Mesenchymal stem cell (in vitro differentiated cells and primary cell): Measurements from ENCODE around the gene CIDEC.
"Not testable (repeated sequence)": the region's sequence is repeated elsewhere in the genome, so short reads cannot be mapped to it uniquely, and the experiment has no call there.

Experiments used
- DNase-seq: peaks from one replicate; pipeline ENCODE4 v3.0.0-alpha.2; 2013
- H2AFZ ChIP-seq: one replicate; pipeline ENCODE4 v1.6.1; 2013; ENCODE audit warnings: low read depth, mild to moderate bottlenecking, control low read depth, inconsistent platforms, low read length, moderate library complexity
- H2AK5ac ChIP-seq: 2 replicates; pipeline ENCODE4 v1.6.1; 2013; ENCODE audit warnings: low read length, moderate library complexity, mild to moderate bottlenecking, inconsistent platforms; ENCODE audit not compliant: severe bottlenecking
- H2BK120ac ChIP-seq: one replicate; pipeline ENCODE4 v1.6.1; 2013; ENCODE audit warnings: low read depth, mild to moderate bottlenecking, inconsistent platforms, low read length, moderate library complexity
- H2BK12ac ChIP-seq, 2 experiments: one replicate each; pipeline ENCODE4 v1.6.1; 2013; ENCODE audit warnings: inconsistent platforms in 2 of 2, low read length in 2 of 2, mild to moderate bottlenecking in 2 of 2, moderate library complexity in 2 of 2, control low read depth in 1 of 2
- H2BK15ac ChIP-seq: one replicate; pipeline ENCODE4 v1.6.1; 2013; ENCODE audit warnings: mild to moderate bottlenecking, low read depth, inconsistent platforms; ENCODE audit not compliant: poor library complexity, severe bottlenecking
- H2BK5ac ChIP-seq: 2 replicates; pipeline ENCODE4 v1.6.1; 2013; ENCODE audit warnings: low read depth, mild to moderate bottlenecking, low read length, control low read depth, inconsistent platforms; ENCODE audit not compliant: poor library complexity, severe bottlenecking
- H3K14ac ChIP-seq, 2 experiments: one replicate each; pipeline ENCODE4 v1.6.1; 2013; ENCODE audit warnings: inconsistent platforms in 2 of 2, low read length in 2 of 2, control low read depth in 1 of 2, mild to moderate bottlenecking in 1 of 2, moderate library complexity in 1 of 2
- H3K18ac ChIP-seq, 2 experiments: one replicate each; pipeline ENCODE4 v1.6.1; 2013; ENCODE audit warnings: inconsistent platforms in 2 of 2, low read length in 2 of 2, control low read depth in 1 of 2, low read depth in 1 of 2, mild to moderate bottlenecking in 1 of 2
- H3K23ac ChIP-seq, 2 experiments: one replicate each; pipeline ENCODE4 v1.6.1; 2013; ENCODE audit warnings: inconsistent platforms in 2 of 2, low read length in 2 of 2, mild to moderate bottlenecking in 2 of 2, moderate library complexity in 2 of 2, control low read depth in 1 of 2
- H3K27ac ChIP-seq: 2 replicates; pipeline ENCODE4 v1.5.1; 2013; ENCODE audit warnings: mild to moderate bottlenecking, moderate library complexity, low read length, control low read depth, inconsistent platforms; ENCODE audit not compliant: poor library complexity, severe bottlenecking
- H3K27me3 ChIP-seq, 2 experiments: 2 replicates each; pipeline versions ENCODE4 v1.6.1 to v1.7.0; 2013; ENCODE audit warnings: low read length in 2 of 2, mild to moderate bottlenecking in 2 of 2, moderate library complexity in 2 of 2, control low read depth in 1 of 2, inconsistent platforms in 1 of 2; ENCODE audit not compliant: control insufficient read depth in 1 of 2, insufficient read depth in 1 of 2
- H3K36me3 ChIP-seq, 2 experiments: 2 replicates each; pipeline versions ENCODE4 v1.6.1 to v1.7.0; 2013; ENCODE audit warnings: low read length in 2 of 2, control low read depth in 1 of 2, inconsistent platforms in 1 of 2, low read depth in 1 of 2, mild to moderate bottlenecking in 1 of 2; ENCODE audit not compliant: insufficient read depth in 2 of 2, control insufficient read depth in 1 of 2
- H3K4ac ChIP-seq, 2 experiments: one replicate each; pipeline ENCODE4 v1.6.1; 2013; ENCODE audit warnings: inconsistent platforms in 2 of 2, low read length in 2 of 2, mild to moderate bottlenecking in 2 of 2, moderate library complexity in 2 of 2, control low read depth in 1 of 2, low read depth in 1 of 2
- H3K4me1 ChIP-seq: 2 replicates; pipeline ENCODE4 v1.6.1; 2013; ENCODE audit warnings: low read depth, low read length, control low read depth; ENCODE audit not compliant: control insufficient read depth, insufficient read depth
- H3K4me2 ChIP-seq: 2 replicates; pipeline ENCODE4 v1.6.1; 2013; ENCODE audit warnings: low read length, mild to moderate bottlenecking, inconsistent platforms; ENCODE audit not compliant: poor library complexity, severe bottlenecking
- H3K4me3 ChIP-seq, 2 experiments: 2 replicates each; pipeline versions ENCODE4 v1.5.1 to v1.7.0; 2013; ENCODE audit warnings: low read length in 2 of 2, mild to moderate bottlenecking in 2 of 2, control low read depth in 1 of 2, low read depth in 1 of 2; ENCODE audit not compliant: insufficient read depth in 1 of 2
- H3K79me1 ChIP-seq: replicated peaks from 2 replicates; pipeline ENCODE4 v1.6.1; 2013; ENCODE audit warnings: mild to moderate bottlenecking, control low read depth, low read length, inconsistent platforms; ENCODE audit not compliant: poor library complexity, severe bottlenecking
- H3K9ac ChIP-seq: 2 replicates; pipeline ENCODE4 v1.7.0; 2013; ENCODE audit warnings: mild to moderate bottlenecking, low read length, moderate library complexity
- H3K9me3 ChIP-seq: 2 replicates; pipeline ENCODE4 v1.7.0; 2013; ENCODE audit warnings: mild to moderate bottlenecking, low read length; ENCODE audit not compliant: control insufficient read depth
- H4K8ac ChIP-seq: one replicate; pipeline ENCODE4 v1.6.1; 2013; ENCODE audit warnings: inconsistent platforms, mild to moderate bottlenecking, low read length, moderate library complexity
- H4K91ac ChIP-seq: one replicate; pipeline ENCODE4 v1.6.1; 2013; ENCODE audit warnings: mild to moderate bottlenecking, low read length, inconsistent platforms
- WGBS: methylation state at CpG from one replicate; pipeline ENCODE4 v1.1.7; 2013; ENCODE audit warnings: mixed read lengths; 5-methylcytosine and 5-hydroxymethylcytosine counted together

CIDEC gene

DNA sequence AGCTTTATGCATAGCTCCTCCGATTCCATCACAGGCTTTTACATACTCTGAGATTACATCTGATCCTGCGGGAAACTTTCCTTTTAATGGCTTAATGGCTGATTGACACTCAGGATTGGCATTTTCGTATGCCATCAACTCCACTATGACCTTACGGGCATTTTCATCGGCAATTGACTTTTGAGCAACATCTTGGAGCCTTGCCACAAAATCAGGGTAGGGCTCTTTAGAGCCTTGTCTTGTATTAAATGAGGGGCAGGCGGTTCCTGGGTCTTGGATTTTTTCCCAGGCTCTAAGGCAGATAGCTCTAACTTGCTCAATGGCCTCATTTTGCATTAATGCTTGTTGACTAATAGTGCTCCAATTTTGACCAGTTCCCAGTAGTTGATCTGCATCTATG is 28.1 kb downstream of the CIDEC start:
- H2AK5ac ChIP-seq, H3K4me3 ChIP-seq, H4K8ac ChIP-seq, H3K4ac ChIP-seq, H3K14ac ChIP-seq, H2BK5ac ChIP-seq, DNase-seq, H3K27me3 ChIP-seq, H3K23ac ChIP-seq, H2BK12ac ChIP-seq, H2BK120ac ChIP-seq, H3K9me3 ChIP-seq, H3K9ac ChIP-seq, H3K79me1 ChIP-seq, H3K27ac ChIP-seq, H3K4me1 ChIP-seq, H2AFZ ChIP-seq, H3K36me3 ChIP-seq, H3K4me2 ChIP-seq, H4K91ac ChIP-seq, H3K18ac ChIP-seq, H2BK15ac ChIP-seq: not testable (repeated sequence)
- 90% methylated on average over 6 of the region's 6 CpGs for WGBS

DNA sequence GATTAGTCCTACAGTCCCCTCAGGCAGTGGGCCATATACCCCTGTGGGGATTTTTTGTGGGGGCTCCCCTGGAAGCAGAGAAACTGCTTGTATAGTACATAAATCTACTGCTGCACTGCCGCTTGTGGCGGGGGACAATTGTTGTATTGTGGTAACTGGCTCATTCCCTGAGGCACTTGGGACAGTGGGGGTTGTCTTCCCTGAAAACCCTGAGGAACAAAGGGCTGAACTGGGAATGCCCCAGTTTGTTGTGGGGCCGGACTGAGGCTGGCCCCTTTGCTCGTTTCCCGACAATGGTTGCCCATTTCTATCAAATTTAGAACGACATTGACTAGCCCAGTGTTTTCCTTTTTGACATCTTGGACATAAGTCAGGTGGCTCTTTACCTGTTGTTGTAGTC is 28.7 kb downstream of the CIDEC start:
- not testable (repeated sequence) for H3K18ac ChIP-seq, H2BK15ac ChIP-seq, H3K36me3 ChIP-seq, H3K4ac ChIP-seq, H3K27ac ChIP-seq, H4K91ac ChIP-seq, H3K14ac ChIP-seq, H3K27me3 ChIP-seq, H2AK5ac ChIP-seq, H3K9me3 ChIP-seq, H2BK5ac ChIP-seq, H2BK120ac ChIP-seq, H3K4me1 ChIP-seq, H3K23ac ChIP-seq, H3K4me3 ChIP-seq, DNase-seq, H3K9ac ChIP-seq, H2BK12ac ChIP-seq, H2AFZ ChIP-seq, H3K79me1 ChIP-seq, H3K4me2 ChIP-seq, H4K8ac ChIP-seq
- 97% methylated on average over 6 of the region's 6 CpGs for WGBS

DNA sequence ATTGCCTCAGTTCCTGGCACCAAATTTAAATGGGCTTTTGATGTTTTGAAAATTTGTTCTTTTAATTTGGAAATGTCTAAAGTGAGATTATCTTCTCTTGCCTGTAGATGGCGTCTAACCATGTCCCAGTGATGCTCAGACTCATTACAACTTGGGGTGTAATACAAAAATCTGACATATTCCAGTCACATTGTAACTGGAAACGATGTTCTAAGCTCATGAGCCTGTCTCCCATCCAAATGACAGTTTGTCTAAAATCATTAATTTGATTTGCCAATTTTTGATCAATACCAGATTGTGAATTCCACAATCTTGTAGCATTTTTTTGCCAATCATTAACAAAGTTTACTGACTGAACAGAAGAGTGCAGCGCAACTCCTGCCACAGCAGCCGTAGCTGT is 31.2 kb downstream of the CIDEC start:
- H3K36me3 ChIP-seq, H4K8ac ChIP-seq, H2BK120ac ChIP-seq, H3K4me2 ChIP-seq, H3K4me1 ChIP-seq, H3K79me1 ChIP-seq, H3K23ac ChIP-seq, H2BK5ac ChIP-seq, H3K14ac ChIP-seq, H3K9me3 ChIP-seq, H3K9ac ChIP-seq, H3K27ac ChIP-seq, H2BK15ac ChIP-seq, H2BK12ac ChIP-seq, H3K4ac ChIP-seq, H3K18ac ChIP-seq, H4K91ac ChIP-seq, H3K27me3 ChIP-seq, H2AFZ ChIP-seq, H2AK5ac ChIP-seq, H3K4me3 ChIP-seq: not testable (repeated sequence)
- peak; percentile 36 for DNase-seq
- WGBS: 55% methylated on average over 4 of the region's 4 CpGs

DNA sequence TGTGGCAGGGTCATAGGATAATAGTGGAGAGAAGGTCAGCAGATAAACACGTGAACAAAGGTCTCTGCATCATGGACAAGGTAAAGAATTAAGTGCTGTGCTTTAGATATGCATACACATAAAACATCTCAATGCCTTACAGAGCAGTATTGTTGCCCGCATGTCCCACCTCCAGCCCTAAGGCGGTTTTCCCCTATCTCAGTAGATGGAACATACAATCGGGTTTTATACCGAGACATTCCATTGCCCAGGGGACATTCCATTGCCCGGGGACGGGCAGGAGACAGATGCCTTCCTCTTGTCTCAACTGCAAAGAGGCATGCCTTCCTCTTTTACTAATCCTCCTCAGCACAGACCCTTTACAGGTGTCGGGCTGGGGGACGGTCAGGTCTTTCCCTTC is 32.2 kb downstream of the CIDEC start:
- H4K8ac ChIP-seq, H3K23ac ChIP-seq, H3K14ac ChIP-seq, H2BK15ac ChIP-seq, H3K18ac ChIP-seq, H3K27ac ChIP-seq, H2AK5ac ChIP-seq, H3K9me3 ChIP-seq, H3K27me3 ChIP-seq, H3K4me1 ChIP-seq, DNase-seq, H2BK120ac ChIP-seq, H3K9ac ChIP-seq, H4K91ac ChIP-seq, H3K4me2 ChIP-seq, H2AFZ ChIP-seq, H3K4ac ChIP-seq, H2BK12ac ChIP-seq, H3K36me3 ChIP-seq, H2BK5ac ChIP-seq, H3K79me1 ChIP-seq, H3K4me3 ChIP-seq: not testable (repeated sequence)
- WGBS: 58% methylated on average over 6 of the region's 9 CpGs
